GM12873 (cell line): Measurements from ENCODE around the gene IL17RB.

ENCODE experiments used
- CTCF ChIP-seq: IDR thresholded peaks from 2 replicates; pipeline ENCODE4 v1.5.1; 2012; ENCODE audit warnings: low read depth, mild to moderate bottlenecking, moderate library complexity, low read length, control low read depth; ENCODE audit not compliant: insufficient read depth; ENCODE audit errors: missing control alignments

IL17RB gene

GRCh38 chr3:53808496-53808895, 37.9 kb upstream of the IL17RB start:
- no peak for TF ChIP-seq CTCF

DNA sequence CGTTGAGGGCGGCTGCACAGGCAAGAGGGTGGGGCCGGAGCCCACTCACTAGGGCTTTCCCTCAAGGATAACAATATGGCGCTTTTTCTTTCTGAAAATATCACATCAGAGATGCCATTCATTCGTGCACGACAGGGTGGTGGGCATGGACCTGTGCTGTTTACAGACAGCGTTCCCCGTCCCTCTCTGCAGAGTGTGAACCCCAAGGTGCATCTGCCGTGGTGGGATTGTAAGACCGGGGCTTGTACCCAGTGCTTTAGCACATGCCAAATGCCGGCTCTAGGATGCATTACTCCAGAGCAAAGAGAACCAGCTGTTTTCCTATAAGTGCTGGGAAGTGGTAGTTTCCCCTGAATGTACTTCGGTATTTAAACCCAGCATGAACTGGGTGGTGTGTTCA, 37.1 kb upstream of the IL17RB start:
- no peak for TF ChIP-seq CTCF

DNA sequence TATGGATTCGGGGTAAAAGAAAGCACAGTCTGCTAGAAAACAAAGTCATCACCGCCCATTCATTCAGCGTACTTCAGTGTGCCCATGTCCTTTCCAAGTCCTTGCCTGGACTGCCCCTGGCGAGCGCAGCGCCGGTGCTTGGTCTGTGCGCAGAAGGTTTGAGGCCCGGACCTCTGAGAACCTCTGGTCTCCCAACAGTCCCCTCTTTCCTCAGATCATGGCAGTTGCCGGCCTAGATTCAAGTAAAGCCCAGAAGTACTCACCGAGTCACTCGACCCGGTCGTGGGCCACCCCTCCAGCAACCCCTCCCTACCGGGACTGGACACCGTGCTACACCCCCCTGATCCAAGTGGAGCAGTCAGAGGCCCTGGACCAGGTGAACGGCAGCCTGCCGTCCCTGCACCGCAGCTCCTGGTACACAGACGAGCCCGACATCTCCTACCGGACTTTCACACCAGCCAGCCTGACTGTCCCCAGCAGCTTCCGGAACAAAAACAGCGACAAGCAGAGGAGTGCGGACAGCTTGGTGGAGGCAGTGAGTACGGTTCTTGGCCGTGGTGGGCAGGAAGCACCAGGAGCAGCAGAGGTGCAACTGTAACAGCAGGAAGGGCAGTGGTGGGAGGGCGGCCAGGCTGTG, 36.5 kb upstream of the IL17RB start:
- TF ChIP-seq CTCF: no peak

DNA sequence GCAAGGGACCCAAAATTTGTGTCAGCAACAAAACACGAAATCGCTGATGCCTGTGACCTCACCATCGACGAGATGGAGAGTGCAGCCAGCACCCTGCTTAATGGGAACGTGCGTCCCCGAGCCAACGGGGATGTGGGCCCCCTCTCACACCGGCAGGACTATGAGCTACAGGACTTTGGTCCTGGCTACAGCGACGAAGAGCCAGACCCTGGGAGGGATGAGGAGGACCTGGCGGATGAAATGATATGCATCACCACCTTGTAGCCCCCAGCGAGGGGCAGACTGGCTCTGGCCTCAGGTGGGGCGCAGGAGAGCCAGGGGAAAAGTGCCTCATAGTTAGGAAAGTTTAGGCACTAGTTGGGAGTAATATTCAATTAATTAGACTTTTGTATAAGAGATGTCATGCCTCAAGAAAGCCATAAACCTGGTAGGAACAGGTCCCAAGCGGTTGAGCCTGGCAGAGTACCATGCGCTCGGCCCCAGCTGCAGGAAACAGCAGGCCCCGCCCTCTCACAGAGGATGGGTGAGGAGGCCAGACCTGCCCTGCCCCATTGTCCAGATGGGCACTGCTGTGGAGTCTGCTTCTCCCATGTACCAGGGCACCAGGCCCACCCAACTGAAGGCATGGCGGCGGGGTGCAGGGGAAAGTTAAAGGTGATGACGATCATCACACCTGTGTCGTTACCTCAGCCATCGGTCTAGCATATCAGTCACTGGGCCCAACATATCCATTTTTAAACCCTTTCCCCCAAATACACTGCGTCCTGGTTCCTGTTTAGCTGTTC, 35.0 kb upstream of the IL17RB start:
- no peak for TF ChIP-seq CTCF

- TF ChIP-seq CTCF: no peak
Observed at GRCh38 chr3:53812434-53812833, 33.9 kb upstream of the IL17RB start.

DNA sequence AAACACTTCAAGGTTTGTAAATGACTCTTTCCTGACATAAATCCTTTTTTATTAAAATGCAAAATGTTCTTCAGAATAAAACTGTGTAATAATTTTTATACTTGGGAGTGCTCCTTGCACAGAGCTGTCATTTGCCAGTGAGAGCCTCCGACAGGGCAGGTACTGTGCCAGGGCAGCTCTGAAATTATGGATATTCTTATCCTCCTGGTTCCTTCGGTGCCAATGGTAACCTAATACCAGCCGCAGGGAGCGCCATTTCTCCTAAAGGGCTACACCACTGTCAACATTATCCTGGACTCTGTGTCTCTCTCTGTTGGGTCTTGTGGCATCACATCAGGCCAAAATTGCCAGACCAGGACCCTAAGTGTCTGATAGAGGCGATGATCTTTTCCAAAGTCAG, 33.1 kb upstream of the IL17RB start:
- TF ChIP-seq CTCF: no peak

GRCh38 chr3:53813876-53814275, 32.5 kb upstream of the IL17RB start:
- no peak for TF ChIP-seq CTCF
